ENCODE data around the gene MPP3.
A peak's percentile ranks its signal among the peaks of the same experiment; 100 is the strongest.
"Not testable (repeated sequence)": the region's sequence is repeated elsewhere in the genome, so short reads cannot be mapped to it uniquely, and the experiment has no call there.

The MPP3 gene, protein sequence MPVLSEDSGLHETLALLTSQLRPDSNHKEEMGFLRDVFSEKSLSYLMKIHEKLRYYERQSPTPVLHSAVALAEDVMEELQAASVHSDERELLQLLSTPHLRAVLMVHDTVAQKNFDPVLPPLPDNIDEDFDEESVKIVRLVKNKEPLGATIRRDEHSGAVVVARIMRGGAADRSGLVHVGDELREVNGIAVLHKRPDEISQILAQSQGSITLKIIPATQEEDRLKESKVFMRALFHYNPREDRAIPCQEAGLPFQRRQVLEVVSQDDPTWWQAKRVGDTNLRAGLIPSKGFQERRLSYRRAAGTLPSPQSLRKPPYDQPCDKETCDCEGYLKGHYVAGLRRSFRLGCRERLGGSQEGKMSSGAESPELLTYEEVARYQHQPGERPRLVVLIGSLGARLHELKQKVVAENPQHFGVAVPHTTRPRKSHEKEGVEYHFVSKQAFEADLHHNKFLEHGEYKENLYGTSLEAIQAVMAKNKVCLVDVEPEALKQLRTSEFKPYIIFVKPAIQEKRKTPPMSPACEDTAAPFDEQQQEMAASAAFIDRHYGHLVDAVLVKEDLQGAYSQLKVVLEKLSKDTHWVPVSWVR

DNA sequence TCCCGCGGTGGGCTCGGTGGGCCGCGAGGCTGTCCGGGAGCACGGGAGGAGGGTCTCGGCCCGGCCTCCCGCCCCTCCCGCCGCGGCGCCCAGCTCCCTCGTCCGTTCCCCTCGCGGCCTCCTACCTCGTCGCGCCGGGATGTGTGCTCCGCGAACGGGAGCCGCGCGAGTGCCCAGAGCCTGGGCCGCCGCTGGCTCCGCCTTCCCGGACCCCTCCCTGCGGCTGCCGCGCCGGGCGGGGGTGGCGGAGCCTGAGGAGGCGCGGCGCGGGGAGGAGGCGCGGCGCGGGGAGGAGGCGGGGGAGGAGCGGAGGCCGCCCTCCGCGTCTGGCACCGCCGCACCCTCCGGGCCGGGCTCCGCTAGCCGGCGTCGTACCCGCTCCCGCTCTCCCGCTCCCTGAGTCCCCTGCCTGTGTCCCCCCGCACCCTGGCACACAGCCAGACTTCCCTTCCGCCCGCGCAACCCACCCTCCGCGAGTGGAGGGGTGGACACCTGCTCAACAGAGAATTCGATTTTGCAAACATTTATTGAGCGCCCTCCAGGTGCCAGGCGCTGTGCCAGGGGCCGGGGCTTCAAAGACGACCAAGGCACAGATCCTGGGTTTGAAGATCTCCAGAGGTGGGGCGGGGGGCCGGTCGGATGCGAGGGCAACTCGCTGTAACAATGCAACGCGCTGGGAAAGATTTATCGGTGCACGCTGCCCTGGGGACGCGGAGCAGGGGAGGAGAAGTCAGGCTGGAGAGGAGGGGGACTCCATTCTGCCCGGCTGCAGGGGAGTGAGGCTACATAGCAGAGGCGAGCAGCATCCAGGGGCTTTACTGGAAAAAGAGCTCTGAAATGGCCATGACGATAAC lies at the start of gene MPP3:
TSS of gene MPP3 (minus strand) at position 171 of the 854 bp plus-strand sequence. CDS start 1,240 bp downstream, outside the sequence.
- no peak for DNase-seq (ENCODE audit: low spot score)

GRCh38 chr17:43881758-43882505 lies 49.0 kb upstream of the MPP3 start:
- DNase-seq (ENCODE audit: low spot score): no peak

GRCh38 chr17:43881181-43881580 lies 48.2 kb upstream of the MPP3 start:
- DNase-seq (ENCODE audit: low spot score): no peak

DNA sequence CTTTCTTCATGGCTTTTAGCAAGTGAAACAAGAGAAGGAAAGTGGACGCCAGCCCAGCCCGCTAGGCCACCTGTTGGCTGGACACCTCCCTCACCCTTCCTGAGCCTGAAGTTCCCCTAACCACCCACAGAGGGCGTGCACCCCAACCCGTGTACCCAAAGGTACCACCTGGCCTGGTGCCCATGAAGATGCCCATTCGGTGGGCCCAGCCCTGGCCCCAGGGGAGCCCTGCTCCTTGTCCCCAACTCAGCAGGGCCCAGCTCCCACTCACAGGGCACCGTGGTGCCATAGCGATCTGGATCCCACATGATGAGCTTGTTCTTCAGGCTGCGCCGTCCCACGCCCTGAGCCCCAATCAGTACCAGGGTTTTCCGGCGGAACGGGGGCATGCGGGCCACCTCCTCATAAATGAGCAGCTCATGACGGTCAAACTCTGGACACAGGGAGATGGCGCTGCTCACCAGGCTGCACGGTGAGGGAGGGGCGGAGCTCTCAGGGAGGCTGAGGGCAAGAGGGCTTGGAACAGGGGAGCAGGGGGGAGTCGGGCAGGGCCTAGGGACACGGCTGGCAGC lies 47.6 kb upstream of the MPP3 start:
- peak; percentile 66 for DNase-seq (ENCODE audit: low spot score)

DNA sequence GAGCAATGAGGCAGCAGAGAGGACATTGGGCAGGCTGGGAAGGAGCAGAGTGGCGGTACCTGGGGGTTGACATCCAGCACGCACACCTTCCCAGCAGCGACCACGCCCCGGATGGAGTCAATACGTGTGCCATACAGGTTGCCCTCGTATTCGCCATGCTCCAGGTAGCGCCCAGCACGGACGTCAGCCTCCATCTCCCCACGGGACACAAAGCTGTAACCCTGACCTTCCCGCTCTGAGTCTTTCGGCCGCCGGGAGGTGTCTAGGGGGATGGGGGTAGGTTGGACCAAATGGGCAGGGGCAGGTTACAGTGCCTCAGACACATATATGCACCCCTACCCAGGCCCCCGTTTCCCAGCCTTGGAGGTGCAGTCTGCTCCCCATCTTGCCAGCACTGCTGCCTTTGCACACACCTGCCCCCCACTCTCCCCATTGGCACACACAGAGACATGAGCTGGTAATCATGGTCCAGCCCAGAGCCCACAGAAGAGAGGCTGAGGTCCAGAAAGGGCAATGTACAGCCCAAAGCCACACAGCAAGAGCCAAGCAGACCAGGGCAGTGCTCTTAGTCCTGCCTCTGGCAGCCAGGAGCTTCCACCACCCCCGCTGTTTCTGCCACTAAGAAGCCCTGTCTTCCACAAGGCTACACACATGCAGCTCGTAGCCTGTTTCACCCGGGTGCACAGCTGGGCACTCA lies 46.9 kb upstream of the MPP3 start:
- DNase-seq (ENCODE audit: low spot score): no peak

DNA sequence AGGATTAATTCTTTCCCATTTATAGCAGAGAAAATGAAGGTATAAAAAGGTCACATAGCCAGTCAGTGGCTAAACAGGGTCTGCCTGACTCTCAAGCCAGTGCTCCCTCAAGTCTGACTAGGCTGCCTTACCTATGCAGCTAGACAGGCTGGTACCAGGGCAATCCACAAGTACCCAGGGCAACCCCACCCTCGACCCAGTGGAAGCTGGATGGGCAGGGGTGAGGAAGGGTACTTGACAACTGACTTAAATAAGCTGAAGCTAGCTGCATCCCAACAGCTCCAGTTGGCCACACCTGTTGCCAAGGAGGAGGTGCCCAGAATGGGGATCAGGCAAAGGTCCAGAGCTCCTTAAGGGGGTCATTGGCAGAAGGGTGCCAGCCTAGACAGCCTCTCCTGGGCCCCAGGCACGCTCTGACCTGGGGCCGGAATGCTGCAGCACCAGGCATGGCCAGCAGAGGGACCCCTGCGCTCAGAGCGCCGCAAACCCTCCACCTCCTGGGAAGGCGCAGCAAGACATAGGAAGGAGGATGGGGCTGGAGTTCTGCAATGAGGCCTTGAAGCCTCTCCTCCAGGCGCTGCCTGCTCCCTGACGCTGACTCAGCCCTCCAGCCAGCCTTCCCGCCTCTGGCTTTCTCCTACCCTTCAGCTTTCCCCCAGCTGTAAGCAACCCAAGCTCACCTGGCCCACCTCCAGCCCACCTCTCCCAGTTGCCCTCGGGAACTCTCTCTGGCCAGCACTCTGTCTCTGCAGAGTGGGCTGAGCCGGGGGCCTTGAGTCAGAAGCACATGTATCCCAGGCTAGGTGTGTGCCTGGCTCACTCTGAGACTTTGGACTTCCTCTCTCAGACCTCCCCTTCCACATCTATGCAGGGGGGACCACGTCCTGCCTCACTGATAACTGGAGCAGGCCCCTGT lies 45.6 kb upstream of the MPP3 start:
- peak; percentile 69 for DNase-seq (ENCODE audit: low spot score)

DNA sequence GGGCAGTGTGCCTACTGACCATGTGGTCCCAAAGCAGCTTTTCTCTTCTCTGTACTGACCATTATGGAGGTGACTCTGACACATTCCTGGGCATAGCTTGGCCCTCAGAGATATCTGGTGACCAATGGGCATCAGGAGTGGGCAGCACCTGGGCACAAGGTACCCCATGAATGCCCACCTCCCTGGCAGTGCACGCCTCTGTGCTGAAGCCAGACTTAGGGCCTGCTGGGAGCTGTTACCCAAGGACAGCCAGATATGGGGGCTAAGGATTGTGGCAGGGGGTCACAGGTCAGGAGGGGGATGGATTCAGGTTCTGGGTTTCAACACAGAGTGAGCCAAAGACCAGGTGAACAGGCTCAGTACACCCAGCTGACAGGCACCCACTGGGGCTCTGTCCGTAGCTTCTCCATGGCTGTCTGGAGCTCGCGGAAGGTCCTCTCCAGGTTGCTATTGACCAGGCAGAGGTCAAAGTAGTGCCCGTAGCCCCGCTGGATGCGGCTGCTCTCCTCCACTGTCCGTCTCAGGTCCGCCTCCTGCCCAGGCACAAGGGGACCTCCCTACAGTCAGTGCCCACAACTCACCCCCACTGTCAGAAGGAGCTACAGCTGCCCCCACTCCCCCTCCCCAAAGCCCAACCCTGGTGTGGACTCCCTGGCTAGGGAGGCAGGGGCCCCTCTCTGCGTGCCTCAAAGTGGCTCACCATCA lies 44.7 kb upstream of the MPP3 start:
- DNase-seq (ENCODE audit: low spot score): no peak

DNA sequence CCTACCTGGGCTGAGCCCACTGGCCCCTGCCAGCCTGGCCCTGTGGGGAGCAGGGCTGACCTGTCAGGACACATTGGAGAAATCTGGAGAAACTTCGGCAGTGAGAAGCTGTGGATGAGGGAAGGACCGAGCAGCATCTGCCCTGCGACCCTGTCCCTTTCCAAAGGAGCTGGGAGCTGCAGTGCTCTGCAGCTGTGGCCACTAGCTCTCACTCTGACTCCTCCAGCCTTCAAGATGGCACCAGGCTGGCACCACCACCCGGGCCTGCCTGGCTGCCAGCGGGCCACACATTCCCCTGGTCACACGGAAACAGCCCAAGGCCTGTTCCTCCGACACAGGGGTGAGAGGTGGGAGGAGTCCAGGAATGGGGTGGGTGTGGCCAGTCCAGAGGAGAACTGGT lies 44.1 kb upstream of the MPP3 start:
- DNase-seq (ENCODE audit: low spot score): no peak

GRCh38 chr17:43875476-43876147 lies 42.7 kb upstream of the MPP3 start:
- no peak for DNase-seq (ENCODE audit: low spot score)

DNA sequence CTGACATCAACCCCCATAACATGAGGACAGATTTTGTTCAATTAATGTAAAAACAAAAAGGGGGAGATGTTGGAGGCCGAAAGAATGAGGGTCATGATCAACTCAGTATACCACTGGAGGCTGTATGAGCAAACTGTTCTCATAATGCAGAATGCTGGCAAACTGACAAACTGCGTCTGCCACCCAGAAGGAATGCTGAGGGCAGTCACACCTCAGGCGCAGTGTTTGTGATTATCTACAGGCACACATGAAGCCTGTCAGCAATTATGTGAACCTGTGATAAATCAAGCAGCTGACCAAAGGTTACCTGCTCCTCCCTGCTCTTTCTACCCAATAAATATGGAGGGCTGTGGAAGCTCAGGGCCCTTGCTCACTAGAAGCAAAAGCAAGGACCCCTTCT lies 41.3 kb upstream of the MPP3 start:
- DNase-seq (ENCODE audit: low spot score): no peak

GRCh38 chr17:43873815-43874214 lies 40.9 kb upstream of the MPP3 start:
- DNase-seq (ENCODE audit: low spot score): no peak

GRCh38 chr17:43873091-43873490 lies 40.1 kb upstream of the MPP3 start:
- no peak for DNase-seq (ENCODE audit: low spot score)

- no peak for DNase-seq (ENCODE audit: low spot score)
Observed at GRCh38 chr17:43871946-43872690, 39.2 kb upstream of the MPP3 start.

GRCh38 chr17:43869031-43869430 lies 36.1 kb upstream of the MPP3 start:
- DNase-seq (ENCODE audit: low spot score): not testable (repeated sequence)

GRCh38 chr17:43868226-43868994 lies 35.5 kb upstream of the MPP3 start:
- DNase-seq (ENCODE audit: low spot score): no peak

DNA sequence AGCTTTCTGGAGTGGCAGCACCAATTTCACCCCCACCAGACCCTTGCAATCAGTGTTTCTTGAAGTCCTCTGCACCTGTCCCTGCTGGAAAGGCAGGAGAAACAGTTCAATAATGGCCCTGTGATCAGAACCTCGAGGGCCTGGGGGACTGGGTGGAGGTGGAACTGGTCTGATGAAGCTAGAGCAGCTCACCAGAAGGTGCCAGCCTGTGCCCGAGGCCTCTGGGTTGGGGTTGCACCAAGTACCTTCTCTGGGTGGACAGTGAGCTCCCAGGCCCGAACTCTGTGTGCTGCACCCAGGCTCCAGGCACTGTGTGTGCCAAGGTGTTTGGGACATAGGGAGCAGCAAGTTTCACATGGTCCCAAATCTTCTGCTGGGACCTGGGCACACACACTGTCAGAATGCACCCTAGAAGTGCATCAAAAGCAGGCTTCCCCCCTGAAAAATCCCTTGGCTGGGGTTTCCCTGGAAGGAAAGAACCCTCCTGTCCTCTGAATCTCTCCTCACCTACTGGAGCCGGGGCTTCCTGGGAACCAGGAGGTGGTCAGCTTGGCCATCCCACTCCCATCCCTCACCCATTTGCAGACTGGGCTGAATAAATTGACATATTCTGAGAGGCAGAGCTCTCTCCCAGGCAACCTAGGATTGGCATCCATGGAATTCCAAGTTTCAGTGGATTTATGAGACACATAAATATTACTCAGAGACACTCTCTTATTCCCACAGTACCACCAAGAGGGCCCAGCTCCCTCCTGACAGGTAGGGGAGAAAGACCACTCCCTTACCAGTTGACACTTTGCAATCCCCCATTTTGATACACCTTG lies 31.4 kb upstream of the MPP3 start:
- DNase-seq (ENCODE audit: low spot score): no peak

Data from NAMALWA (cell line).